ENCODE results near the gene NDST1.

DNA sequence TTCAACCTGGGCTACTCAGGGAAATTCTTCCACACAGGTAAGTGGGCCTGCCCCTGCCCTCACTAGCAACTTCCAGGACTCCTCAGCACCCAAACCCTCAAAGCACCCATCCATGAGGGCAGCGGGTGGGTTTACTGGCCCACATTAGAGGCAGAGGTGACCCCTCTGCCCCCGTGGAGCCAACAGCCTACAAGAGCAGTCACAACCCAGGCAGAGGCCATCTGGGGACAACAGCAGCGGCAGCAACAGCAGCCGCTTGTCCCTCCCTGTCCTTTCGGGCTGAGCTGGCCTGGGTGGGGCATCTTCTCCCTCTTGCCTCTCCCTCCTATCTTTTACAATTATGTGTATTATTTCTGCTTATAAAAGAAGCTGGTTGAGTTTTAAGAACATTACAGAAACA lies 25.1 kb downstream of the NDST1 start:
- TF ChIP-seq, protein P1, sequence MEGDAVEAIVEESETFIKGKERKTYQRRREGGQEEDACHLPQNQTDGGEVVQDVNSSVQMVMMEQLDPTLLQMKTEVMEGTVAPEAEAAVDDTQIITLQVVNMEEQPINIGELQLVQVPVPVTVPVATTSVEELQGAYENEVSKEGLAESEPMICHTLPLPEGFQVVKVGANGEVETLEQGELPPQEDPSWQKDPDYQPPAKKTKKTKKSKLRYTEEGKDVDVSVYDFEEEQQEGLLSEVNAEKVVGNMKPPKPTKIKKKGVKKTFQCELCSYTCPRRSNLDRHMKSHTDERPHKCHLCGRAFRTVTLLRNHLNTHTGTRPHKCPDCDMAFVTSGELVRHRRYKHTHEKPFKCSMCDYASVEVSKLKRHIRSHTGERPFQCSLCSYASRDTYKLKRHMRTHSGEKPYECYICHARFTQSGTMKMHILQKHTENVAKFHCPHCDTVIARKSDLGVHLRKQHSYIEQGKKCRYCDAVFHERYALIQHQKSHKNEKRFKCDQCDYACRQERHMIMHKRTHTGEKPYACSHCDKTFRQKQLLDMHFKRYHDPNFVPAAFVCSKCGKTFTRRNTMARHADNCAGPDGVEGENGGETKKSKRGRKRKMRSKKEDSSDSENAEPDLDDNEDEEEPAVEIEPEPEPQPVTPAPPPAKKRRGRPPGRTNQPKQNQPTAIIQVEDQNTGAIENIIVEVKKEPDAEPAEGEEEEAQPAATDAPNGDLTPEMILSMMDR (IDR thresholded peaks at IDR 0.05; ENCODE audit: low read depth, low read length, poor library complexity, severe bottlenecking): no peak
- no peak for TF ChIP-seq EZH2phosphoT487 (IDR thresholded peaks at IDR 0.05; ENCODE audit: borderline replicate concordance, low read length)
